ENCODE data around the gene JOSD1. TPM values are rescaled to one million over a fixed set of nuclear protein-coding genes. Genes with fewer than 3 reads are reported as not detected.

JOSD1 gene
- total and polyA plus RNA-seq, 3 donors from 2014 or later, result 40.9 to 91.0 (median 70.3) TPM

DNA sequence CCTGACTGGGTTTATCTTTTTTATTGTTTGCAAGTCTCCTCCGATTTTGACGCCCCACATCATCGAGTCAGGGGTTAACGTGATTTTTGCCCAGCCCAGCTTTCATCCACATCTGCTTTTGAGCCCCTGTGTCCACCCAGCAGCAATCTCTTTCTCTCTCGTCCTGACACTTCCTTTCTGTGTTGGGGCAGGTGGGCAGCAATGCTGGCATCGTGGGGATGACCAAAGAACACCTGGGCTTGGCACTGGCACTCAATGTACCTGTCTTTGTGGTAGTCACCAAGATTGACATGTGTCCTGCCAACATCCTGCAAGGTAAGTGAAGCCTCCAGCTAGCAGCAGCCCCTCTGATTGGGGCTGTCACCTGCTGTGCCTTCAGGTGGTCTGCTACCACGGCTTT lies 20.8 kb upstream of the JOSD1 start:
- no peak for TF ChIP-seq POLR2A (IDR thresholded peaks at IDR 0.05)
- TF ChIP-seq, protein P1, sequence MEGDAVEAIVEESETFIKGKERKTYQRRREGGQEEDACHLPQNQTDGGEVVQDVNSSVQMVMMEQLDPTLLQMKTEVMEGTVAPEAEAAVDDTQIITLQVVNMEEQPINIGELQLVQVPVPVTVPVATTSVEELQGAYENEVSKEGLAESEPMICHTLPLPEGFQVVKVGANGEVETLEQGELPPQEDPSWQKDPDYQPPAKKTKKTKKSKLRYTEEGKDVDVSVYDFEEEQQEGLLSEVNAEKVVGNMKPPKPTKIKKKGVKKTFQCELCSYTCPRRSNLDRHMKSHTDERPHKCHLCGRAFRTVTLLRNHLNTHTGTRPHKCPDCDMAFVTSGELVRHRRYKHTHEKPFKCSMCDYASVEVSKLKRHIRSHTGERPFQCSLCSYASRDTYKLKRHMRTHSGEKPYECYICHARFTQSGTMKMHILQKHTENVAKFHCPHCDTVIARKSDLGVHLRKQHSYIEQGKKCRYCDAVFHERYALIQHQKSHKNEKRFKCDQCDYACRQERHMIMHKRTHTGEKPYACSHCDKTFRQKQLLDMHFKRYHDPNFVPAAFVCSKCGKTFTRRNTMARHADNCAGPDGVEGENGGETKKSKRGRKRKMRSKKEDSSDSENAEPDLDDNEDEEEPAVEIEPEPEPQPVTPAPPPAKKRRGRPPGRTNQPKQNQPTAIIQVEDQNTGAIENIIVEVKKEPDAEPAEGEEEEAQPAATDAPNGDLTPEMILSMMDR (IDR thresholded peaks at IDR 0.05), result no peak
- H3K4me1 ChIP-seq, result peaks cover 8% of the 10 kb centered on the region
- H3K27ac ChIP-seq, result no peak overlapping the region
- no peaks in the 10 kb centered on the region for H3K27me3 ChIP-seq
- H3K9me3 ChIP-seq, result no peaks in the 10 kb centered on the region
- H3K4me3 ChIP-seq, result no peak overlapping the region
- 87 to 89% methylated on average over 7 of the region's 7 CpGs for WGBS, 2 donors
- DNase-seq, result no peak
- intact Hi-C loops (cut with DNase I; ENCODE audit: low total_unique reads), result no loop called here
- no peaks in the 10 kb centered on the region for H3K36me3 ChIP-seq (ENCODE audit: low read depth, missing control alignments)

DNA sequence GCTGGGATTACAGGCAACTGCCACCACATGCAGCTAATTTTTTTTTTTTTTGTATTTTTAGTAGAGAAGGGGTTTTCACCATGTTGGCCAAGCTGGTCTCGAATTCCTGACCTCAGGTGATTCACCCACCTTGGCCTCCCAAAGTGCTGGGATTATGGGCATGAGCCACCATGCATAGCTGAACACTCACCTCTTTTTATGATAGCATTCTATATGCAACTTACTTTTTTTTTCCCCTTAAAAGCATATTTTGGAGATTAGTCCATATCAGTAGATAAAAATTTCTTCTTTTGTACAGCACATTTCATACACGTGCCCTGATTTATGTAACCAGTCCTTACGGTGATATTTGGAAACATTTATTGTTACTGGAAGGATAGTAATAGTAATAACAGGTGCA lies 19.6 kb upstream of the JOSD1 start:
- peaks cover 20% of the 10 kb centered on the region for H3K4me1 ChIP-seq
- DNase-seq, result no peak
- no peaks in the 10 kb centered on the region for H3K36me3 ChIP-seq (ENCODE audit: low read depth, missing control alignments)
- TF ChIP-seq, protein P1 (IDR thresholded peaks at IDR 0.05), result no peak
- TF ChIP-seq POLR2A (IDR thresholded peaks at IDR 0.05), result no peak
- WGBS, 2 donors, result 78 to 82% methylated on average over 3 of the region's 3 CpGs
- H3K27me3 ChIP-seq, result no peaks in the 10 kb centered on the region
- intact Hi-C loops (cut with DNase I; ENCODE audit: low total_unique reads), result no loop called here
- H3K4me3 ChIP-seq, result no peak overlapping the region
- no peak overlapping the region for H3K27ac ChIP-seq
- no peaks in the 10 kb centered on the region for H3K9me3 ChIP-seq

DNA sequence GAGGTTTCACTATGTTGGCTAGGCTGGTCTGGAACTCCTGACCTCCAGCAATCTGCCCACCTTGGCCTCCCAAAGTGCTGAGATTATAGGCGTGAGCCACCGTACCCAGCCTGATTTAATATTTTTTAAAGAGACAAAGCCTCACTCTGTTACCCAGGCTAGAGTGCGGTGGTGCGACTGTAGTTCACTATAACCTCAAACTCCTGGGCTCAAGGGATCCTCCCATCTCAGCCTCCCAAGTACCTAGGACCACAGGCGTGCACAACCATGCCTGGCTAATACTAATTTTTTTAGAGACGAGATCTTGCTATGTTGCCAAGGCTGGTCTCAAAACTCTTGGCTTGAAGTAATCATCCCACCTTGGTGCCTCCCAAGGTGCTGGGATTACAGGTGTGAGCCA lies 18.5 kb upstream of the JOSD1 start:
- no peaks in the 10 kb centered on the region for H3K36me3 ChIP-seq (ENCODE audit: low read depth, missing control alignments)
- WGBS, 2 donors, result 89 to 93% methylated on average over 6 of the region's 6 CpGs
- DNase-seq, result no peak
- H3K27me3 ChIP-seq, result no peaks in the 10 kb centered on the region
- H3K4me3 ChIP-seq, result no peak overlapping the region
- no peaks in the 10 kb centered on the region for H3K9me3 ChIP-seq
- peaks cover 31% of the 10 kb centered on the region for H3K4me1 ChIP-seq
- intact Hi-C loops (cut with DNase I; ENCODE audit: low total_unique reads), result no loop called here
- H3K27ac ChIP-seq, result no peak overlapping the region
- no peak for TF ChIP-seq POLR2A (IDR thresholded peaks at IDR 0.05)
- TF ChIP-seq, protein P1 (IDR thresholded peaks at IDR 0.05), result no peak

DNA sequence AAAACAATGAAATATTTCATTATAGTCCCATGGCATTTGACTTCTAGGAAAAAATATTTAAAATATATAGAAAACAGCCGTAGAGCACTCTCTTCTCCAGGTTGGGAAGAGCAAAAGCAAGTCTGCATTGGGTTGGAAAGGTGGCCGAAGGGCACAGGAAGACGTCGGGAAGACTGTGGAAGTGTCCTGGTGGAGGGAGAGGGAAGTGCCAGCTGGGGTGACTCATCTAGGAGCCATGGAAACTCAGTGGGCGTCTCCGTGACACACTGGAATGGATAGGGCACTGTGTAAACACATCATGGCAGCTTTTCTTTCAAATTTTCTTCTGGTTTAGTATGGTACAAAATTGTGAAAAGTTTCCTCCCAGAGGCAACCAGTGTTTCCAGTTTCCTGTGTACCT lies 17.7 kb upstream of the JOSD1 start:
- Histone ChIP-seq H3K27me3 (no peaks in the 10 kb centered on the region), H3K36me3 (ENCODE audit: low read depth, missing control alignments) (no peaks in the 10 kb centered on the region), H3K4me1 (peaks cover 32% of the 10 kb centered on the region), H3K4me3 (no peak overlapping the region), H3K9me3 (no peaks in the 10 kb centered on the region), H3K27ac (no peak overlapping the region)
- WGBS, 2 donors, result 48 to 68% methylated on average over 6 of the region's 6 CpGs
- DNase-seq, result no peak
- TF ChIP-seq, protein P1 (IDR thresholded peaks at IDR 0.05), result peak in 1 of 3 experiments; percentile 35
- no peak for TF ChIP-seq POLR2A (IDR thresholded peaks at IDR 0.05)
- intact Hi-C loops (cut with DNase I; ENCODE audit: low total_unique reads), result no loop called here

DNA sequence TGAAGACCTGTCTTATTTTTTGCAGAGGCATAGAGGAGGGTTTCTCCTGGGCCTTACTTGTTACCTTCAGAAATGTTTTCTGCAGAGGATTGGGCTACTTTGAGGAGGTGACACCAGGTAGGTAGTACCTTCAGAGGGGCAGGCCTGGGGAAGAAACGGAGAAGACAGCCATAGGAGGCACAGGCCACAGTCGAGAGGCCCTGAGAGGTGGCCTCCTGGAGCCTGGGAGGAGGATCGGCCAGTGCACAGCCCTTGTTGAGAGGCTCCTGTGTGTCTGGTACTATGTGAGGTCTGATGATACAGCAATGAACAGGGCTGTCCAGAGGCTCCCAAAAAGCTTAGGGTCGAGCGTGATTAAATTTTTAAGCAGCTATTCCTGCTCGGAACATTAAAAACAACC lies 16.5 kb upstream of the JOSD1 start:
- H3K4me1 ChIP-seq, result peaks cover 32% of the 10 kb centered on the region
- no peak overlapping the region for H3K27ac ChIP-seq

More for the DNA sequence above, 16.5 kb upstream of the JOSD1 start:
- intact Hi-C loops (cut with DNase I; ENCODE audit: low total_unique reads), result no loop called here
- no peak for DNase-seq
- no peaks in the 10 kb centered on the region for H3K27me3 ChIP-seq
- H3K36me3 ChIP-seq (ENCODE audit: low read depth, missing control alignments), result no peaks in the 10 kb centered on the region
- H3K9me3 ChIP-seq, result no peaks in the 10 kb centered on the region
- 82 to 86% methylated on average over 6 of the region's 6 CpGs for WGBS, 2 donors
- no peak for TF ChIP-seq POLR2A (IDR thresholded peaks at IDR 0.05)
- TF ChIP-seq, protein P1 (IDR thresholded peaks at IDR 0.05), result no peak
- H3K4me3 ChIP-seq, result no peak overlapping the region

Measured in testis (tissue), 3 donors.